ENCODE data around the gene CPZ.

DNA sequence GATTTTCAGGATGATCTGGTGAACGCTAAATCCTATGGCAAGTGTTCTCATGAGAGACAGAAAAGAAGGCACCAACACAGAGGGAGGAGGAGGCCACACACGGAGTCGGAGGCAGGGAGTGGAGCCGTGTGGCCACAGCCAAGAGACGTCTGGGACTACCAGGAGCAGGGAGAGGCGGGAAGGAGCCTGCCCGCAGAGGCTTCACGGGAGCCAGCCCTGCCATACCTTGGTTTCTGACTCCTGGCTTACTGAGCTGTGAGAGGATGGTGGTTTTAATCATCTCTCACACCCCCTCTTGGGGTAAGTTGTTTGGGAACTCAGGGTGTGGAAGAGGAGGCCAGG, 45.8 kb upstream of the CPZ start:
- TF ChIP-seq FOXJ3 (CRISPR knock-in tag; IDR thresholded peaks at IDR 0.05; ENCODE audit: borderline replicate concordance) (no peak), OVOL2 (CRISPR knock-in tag; IDR thresholded peaks at IDR 0.05; ENCODE audit: borderline replicate concordance) (no peak), TEAD4 (CRISPR knock-in tag; IDR thresholded peaks at IDR 0.05) (no peak), GABPB1 (CRISPR knock-in tag; IDR thresholded peaks at IDR 0.05) (no peak), TCF7 (CRISPR knock-in tag; IDR thresholded peaks at IDR 0.05; ENCODE audit: low read depth) (no peak), JUN (CRISPR knock-in tag; IDR thresholded peaks at IDR 0.05) (no peak)
- TF ChIP-seq, protein P1, sequence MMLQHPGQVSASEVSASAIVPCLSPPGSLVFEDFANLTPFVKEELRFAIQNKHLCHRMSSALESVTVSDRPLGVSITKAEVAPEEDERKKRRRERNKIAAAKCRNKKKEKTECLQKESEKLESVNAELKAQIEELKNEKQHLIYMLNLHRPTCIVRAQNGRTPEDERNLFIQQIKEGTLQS (CRISPR knock-in tag; conservative IDR thresholded peaks at IDR 0.05), result no peak
- TF ChIP-seq, protein P2, sequence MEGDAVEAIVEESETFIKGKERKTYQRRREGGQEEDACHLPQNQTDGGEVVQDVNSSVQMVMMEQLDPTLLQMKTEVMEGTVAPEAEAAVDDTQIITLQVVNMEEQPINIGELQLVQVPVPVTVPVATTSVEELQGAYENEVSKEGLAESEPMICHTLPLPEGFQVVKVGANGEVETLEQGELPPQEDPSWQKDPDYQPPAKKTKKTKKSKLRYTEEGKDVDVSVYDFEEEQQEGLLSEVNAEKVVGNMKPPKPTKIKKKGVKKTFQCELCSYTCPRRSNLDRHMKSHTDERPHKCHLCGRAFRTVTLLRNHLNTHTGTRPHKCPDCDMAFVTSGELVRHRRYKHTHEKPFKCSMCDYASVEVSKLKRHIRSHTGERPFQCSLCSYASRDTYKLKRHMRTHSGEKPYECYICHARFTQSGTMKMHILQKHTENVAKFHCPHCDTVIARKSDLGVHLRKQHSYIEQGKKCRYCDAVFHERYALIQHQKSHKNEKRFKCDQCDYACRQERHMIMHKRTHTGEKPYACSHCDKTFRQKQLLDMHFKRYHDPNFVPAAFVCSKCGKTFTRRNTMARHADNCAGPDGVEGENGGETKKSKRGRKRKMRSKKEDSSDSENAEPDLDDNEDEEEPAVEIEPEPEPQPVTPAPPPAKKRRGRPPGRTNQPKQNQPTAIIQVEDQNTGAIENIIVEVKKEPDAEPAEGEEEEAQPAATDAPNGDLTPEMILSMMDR (IDR thresholded peaks at IDR 0.05), result no peak
- TF ChIP-seq, protein P3, sequence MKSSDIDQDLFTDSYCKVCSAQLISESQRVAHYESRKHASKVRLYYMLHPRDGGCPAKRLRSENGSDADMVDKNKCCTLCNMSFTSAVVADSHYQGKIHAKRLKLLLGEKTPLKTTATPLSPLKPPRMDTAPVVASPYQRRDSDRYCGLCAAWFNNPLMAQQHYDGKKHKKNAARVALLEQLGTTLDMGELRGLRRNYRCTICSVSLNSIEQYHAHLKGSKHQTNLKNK (CRISPR knock-in tag; IDR thresholded peaks at IDR 0.05), result no peak
